Measurements from ENCODE around the gene HNRNPA1L2. TPM values are rescaled to one million over a fixed set of nuclear protein-coding genes. Genes with fewer than 3 reads are reported as not detected.
A peak's percentile ranks its signal among the peaks of the same experiment; 100 is the strongest.

Gene HNRNPA1L2
- total RNA-seq, 1 experiment from 2014 or later = 8.5 TPM

- peak; percentile 97 for TF ChIP-seq HMGXB4 (CRISPR knock-in tag; IDR thresholded peaks at IDR 0.05)
- TF ChIP-seq ZNF232 (CRISPR knock-in tag; IDR thresholded peaks at IDR 0.05) = peak; percentile 86; the same call in 1 of the 2 replicates
- peak; percentile 56 for TF ChIP-seq ZBTB43 (CRISPR knock-in tag; IDR thresholded peaks at IDR 0.05)
- TF ChIP-seq TCF7 (CRISPR knock-in tag; IDR thresholded peaks at IDR 0.05; ENCODE audit: low read depth) = no peak
Observed at GRCh38 chr13:52652196-52652979, 10.2 kb downstream of the HNRNPA1L2 start, which contains the start of gene SUGT1 (continued).

GRCh38 chr13:52652980-52653303 is 10.7 kb downstream of the HNRNPA1L2 start:
- no peak overlapping the region for H3K27ac Mint-ChIP-seq
- peak; percentile 37 for ATAC-seq
- POLR2A ChIA-PET = interaction anchor here (1.0 to 2.1 kb wide), 11 partner anchors 8 to 203 kb away, joined by 3 to 10 read pairs (median 6); partner anchors contain the start of gene PCDH8
- no peaks in the 10 kb centered on the region for H3K27me3 Mint-ChIP-seq (ENCODE audit: low read depth)
- H3K36me3 Mint-ChIP-seq = peaks cover 24% of the 10 kb centered on the region
- DNase-seq (ENCODE audit: low spot score) = no peak
- CTCF ChIA-PET = interaction anchor here (0.7 to 3.3 kb wide), 21 partner anchors 12 to 548 kb away, joined by 3 to 29 read pairs (median 5); partner anchors contain the start of genes CNMD and PCDH8
- H3K4me3 Mint-ChIP-seq = no peak overlapping the region
- no peaks in the 10 kb centered on the region for H3K9me3 Mint-ChIP-seq
- TF ChIP-seq KAT7 (CRISPR knock-in tag; IDR thresholded peaks at IDR 0.05; ENCODE audit: borderline replicate concordance) (peak; percentile 73; the same call in 1 of the 2 replicates), EMX1 (CRISPR knock-in tag; IDR thresholded peaks at IDR 0.05) (no peak)
- peaks cover 7% of the 10 kb centered on the region for H3K4me1 Mint-ChIP-seq

- Mint-ChIP-seq H3K9me3 (no peaks in the 10 kb centered on the region), H3K36me3 (peaks cover 43% of the 10 kb centered on the region), H3K27ac (no peak overlapping the region), H3K27me3 (ENCODE audit: low read depth) (no peaks in the 10 kb centered on the region), H3K4me1 (no peaks in the 10 kb centered on the region), H3K4me3 (no peak overlapping the region)
- no peak for DNase-seq (ENCODE audit: low spot score)
- ATAC-seq = no peak
- POLR2A ChIA-PET = no interaction called here
- CTCF ChIA-PET = no interaction called here
- TF ChIP-seq ZNF532 (CRISPR knock-in tag; IDR thresholded peaks at IDR 0.05; ENCODE audit: borderline replicate concordance) (no peak), ZNF138 (CRISPR knock-in tag; conservative IDR thresholded peaks at IDR 0.05) (no peak), ZNF423 (CRISPR knock-in tag; IDR thresholded peaks at IDR 0.05) (no peak), ERG (CRISPR knock-in tag; IDR thresholded peaks at IDR 0.05) (no peak), STAT6 (CRISPR knock-in tag; conservative IDR thresholded peaks at IDR 0.05; ENCODE audit: low read depth) (no peak), RORB (CRISPR knock-in tag; IDR thresholded peaks at IDR 0.05) (no peak), MAX (CRISPR knock-in tag; IDR thresholded peaks at IDR 0.05) (no peak), KAT7 (CRISPR knock-in tag; IDR thresholded peaks at IDR 0.05; ENCODE audit: borderline replicate concordance) (no peak), USF2 (CRISPR knock-in tag; IDR thresholded peaks at IDR 0.05) (no peak), RELA (CRISPR knock-in tag; IDR thresholded peaks at IDR 0.05; ENCODE audit: borderline replicate concordance) (no peak), MXD4 (CRISPR knock-in tag; IDR thresholded peaks at IDR 0.05; ENCODE audit: borderline replicate concordance) (no peak), HMGA2 (CRISPR knock-in tag; IDR thresholded peaks at IDR 0.05) (no peak), NFE2L1 (CRISPR knock-in tag; IDR thresholded peaks at IDR 0.05) (no peak), TCF7 (CRISPR knock-in tag; IDR thresholded peaks at IDR 0.05; ENCODE audit: low read depth) (no peak)
Observed at GRCh38 chr13:52659340-52659739, 17.1 kb downstream of the HNRNPA1L2 start.

Measured in WTC11 (cell line).